ENCODE data around the gene GRM4.

DNA sequence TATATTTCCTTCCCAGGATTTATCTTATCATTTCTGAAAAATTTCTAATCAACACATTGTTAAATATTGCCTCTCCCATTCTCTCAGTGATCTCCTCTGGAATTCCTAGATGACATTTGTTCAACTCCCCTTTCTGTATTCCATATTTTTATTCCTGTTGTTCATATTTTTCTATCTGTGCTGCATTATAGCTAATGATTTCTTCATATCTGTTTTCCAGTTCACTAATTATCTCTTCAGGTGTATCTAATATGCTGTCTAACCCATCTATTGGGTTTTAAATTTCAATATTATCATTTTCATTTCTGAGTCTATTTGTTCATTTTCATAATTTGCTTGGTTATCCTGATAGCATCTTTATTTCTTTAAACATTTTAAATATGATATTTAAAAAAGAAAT lies 141.9 kb downstream of the GRM4 start:
- TF ChIP-seq, protein P1, sequence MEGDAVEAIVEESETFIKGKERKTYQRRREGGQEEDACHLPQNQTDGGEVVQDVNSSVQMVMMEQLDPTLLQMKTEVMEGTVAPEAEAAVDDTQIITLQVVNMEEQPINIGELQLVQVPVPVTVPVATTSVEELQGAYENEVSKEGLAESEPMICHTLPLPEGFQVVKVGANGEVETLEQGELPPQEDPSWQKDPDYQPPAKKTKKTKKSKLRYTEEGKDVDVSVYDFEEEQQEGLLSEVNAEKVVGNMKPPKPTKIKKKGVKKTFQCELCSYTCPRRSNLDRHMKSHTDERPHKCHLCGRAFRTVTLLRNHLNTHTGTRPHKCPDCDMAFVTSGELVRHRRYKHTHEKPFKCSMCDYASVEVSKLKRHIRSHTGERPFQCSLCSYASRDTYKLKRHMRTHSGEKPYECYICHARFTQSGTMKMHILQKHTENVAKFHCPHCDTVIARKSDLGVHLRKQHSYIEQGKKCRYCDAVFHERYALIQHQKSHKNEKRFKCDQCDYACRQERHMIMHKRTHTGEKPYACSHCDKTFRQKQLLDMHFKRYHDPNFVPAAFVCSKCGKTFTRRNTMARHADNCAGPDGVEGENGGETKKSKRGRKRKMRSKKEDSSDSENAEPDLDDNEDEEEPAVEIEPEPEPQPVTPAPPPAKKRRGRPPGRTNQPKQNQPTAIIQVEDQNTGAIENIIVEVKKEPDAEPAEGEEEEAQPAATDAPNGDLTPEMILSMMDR (IDR thresholded peaks at IDR 0.05), result no peak
- TF ChIP-seq POLR2AphosphoS5 (IDR thresholded peaks at IDR 0.05) (no peak), EP300 (IDR thresholded peaks at IDR 0.05) (no peak), POLR2A (IDR thresholded peaks at IDR 0.05) (no peak)
